Activated naive CD8-positive, alpha-beta T cell treated with anti-CD3 and anti-CD28 coated beads, Interleukin-2, amount 50 U/mL, for 24 hours (primary cell): ENCODE measurements around the gene ACAA2.

ENCODE experiments used
- ATAC-seq: fragments of 150-1000 bp; cut with Tn5 transposase; one replicate; pipeline ENCODE4 v1.10.0; 2021
- DNase-seq: peaks from one replicate; pipeline ENCODE4 v3.0.0; 2021
- H3K27ac Mint-ChIP-seq: one replicate; pipeline ENCODE4 v1.8.0; 2021; ENCODE audit warnings: mild to moderate bottlenecking, mixed read lengths
- H3K27me3 Mint-ChIP-seq: one replicate; pipeline ENCODE4 v1.8.0; 2021; ENCODE audit warnings: mixed read lengths
- H3K36me3 Mint-ChIP-seq: one replicate; pipeline ENCODE4 v1.8.0; 2021; ENCODE audit warnings: low read depth, mixed read lengths
- H3K4me1 Mint-ChIP-seq: one replicate; pipeline ENCODE4 v1.8.0; 2021; ENCODE audit warnings: mixed read lengths
- H3K4me3 Mint-ChIP-seq: one replicate; pipeline ENCODE4 v1.8.0; 2021; ENCODE audit warnings: mild to moderate bottlenecking, moderate library complexity, mixed read lengths
- H3K9me3 Mint-ChIP-seq: one replicate; pipeline ENCODE4 v1.8.0; 2021; ENCODE audit warnings: mixed read lengths

Gene ACAA2

DNA sequence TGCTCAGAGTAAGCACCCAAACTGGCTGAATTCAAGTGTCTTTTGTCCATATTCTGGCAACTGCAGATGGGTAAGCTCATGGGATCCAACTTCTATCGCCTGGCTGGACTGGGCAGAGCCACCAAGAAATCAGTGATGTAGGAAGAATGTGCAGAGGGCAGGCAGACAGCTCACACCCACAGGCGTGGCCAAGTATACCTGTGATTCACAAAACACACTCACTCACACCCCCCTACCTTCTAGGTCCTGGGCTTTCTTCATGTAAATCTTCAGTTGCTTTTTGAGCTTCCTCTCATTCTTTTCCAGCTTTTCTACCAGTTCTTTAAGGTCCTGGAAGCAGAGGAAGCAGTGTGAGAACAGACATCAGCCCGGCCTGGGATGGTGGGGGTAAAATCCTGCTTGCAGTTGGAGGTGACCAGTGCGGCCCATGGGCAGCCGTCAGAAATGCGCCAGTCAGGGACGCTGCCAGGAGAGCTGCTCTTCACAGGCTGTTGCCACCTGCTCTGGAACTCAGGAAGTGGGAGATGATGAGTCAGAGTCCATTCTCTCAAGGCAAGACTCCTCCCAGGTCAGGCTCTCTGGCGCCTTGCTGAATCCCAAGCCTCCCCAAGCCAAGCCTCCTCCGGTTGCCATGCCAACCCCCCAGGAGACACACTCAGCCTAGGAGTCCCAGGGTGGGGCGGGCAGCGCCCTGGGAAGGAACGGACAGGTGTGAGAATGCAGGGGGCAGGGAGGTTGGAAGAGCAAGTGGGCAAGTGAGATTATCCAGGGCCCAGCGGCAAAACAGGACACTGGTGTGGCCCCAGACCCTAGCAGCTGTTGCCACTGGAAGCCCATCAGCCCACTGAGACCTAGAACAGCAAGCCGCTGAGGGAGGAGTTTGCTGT is 36.2 kb upstream of the ACAA2 start:
- no peaks in the 10 kb centered on the region for H3K9me3 Mint-ChIP-seq
- no peak overlapping the region for H3K4me3 Mint-ChIP-seq
- H3K4me1 Mint-ChIP-seq = no peaks in the 10 kb centered on the region
- DNase-seq (no peak), ATAC-seq (no peak)
- H3K36me3 Mint-ChIP-seq = no peaks in the 10 kb centered on the region
- peaks cover 2% of the 10 kb centered on the region for H3K27me3 Mint-ChIP-seq
- no peak overlapping the region for H3K27ac Mint-ChIP-seq

DNA sequence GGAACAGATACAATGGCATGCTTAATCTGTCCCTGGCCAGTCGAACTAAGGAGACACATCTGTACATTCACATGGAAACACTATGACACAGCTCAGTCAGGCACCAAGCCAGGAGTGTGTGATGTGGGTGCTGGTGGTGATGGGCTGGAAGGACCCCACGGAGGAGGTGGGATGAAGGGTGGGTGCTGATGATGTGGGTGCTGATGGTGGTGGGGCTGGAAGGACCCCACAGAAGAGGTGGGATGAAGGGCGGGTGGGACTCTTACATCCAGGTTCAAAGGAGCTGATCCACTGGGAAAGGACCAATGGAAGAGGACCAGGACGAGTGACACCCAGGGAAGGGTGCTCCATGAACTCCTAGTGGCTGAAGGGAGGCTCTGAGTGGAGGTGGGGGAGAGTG is 34.8 kb upstream of the ACAA2 start:
- DNase-seq (no peak), ATAC-seq (no peak)
- no peak overlapping the region for H3K4me3 Mint-ChIP-seq
- no peak overlapping the region for H3K27ac Mint-ChIP-seq
- peaks cover 2% of the 10 kb centered on the region for H3K27me3 Mint-ChIP-seq
- no peaks in the 10 kb centered on the region for H3K4me1 Mint-ChIP-seq
- no peaks in the 10 kb centered on the region for H3K36me3 Mint-ChIP-seq
- no peaks in the 10 kb centered on the region for H3K9me3 Mint-ChIP-seq

DNA sequence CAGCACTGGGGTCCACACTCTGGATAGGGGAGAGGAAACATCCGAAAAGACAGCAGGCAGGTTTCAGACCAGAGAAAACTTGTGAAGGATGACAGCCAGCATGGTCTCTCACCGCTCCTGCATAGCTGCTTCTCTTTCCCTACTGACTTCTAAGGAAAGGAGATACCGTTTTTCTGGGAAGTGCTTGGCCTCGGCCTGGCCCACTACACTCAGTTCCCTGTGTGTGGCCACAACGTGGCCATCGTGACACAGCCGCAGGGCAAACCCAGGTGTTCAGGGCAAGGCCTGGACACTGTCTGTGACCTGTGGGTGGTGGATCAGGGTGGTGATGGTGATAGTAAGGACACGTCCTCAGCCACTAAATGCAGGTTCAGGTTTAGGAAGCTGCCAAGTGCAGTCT is 34.2 kb upstream of the ACAA2 start:
- ATAC-seq = no peak
- Mint-ChIP-seq H3K4me3 (no peak overlapping the region), H3K27me3 (peaks cover 2% of the 10 kb centered on the region), H3K9me3 (no peaks in the 10 kb centered on the region), H3K36me3 (no peaks in the 10 kb centered on the region), H3K4me1 (no peaks in the 10 kb centered on the region), H3K27ac (no peak overlapping the region)
- DNase-seq = no peak

DNA sequence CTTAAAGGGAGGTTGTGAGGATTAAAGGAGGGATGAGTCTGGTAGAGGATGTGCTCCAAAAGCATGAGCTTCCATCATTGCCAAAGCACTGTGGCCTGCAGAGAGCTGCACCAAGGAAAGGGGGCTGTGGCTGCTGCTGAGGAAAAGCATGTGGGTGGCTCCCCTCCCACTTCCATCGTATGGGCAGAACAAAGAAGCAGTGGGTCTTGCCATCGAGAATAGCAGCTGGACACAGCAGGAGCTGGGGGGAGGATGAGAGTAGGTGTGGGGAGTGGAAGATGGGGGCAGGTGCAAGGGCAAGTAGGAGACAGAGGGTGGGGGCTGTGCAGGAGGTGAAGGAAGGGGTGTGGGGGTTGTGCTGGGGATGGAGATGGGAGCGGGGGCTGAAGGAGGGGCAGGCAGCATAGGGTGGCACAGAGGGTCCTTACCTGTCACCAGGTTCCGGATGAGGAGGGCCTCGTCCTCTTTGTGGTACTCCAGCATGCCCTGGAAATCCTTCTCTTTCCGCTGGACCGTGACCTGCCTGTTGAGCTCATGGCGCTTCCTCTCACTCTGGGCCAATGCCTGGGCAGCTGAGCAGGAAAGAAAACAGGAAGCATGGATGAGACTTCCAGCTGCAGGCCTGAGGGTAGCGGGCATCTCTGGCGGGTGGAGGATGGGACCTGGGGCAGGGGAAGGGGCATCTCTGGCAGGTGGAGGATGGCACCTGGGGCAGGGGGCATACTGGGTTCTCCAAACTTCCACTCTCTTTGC is 33.6 kb upstream of the ACAA2 start:
- no peak overlapping the region for H3K4me3 Mint-ChIP-seq
- no peaks in the 10 kb centered on the region for H3K9me3 Mint-ChIP-seq
- no peaks in the 10 kb centered on the region for H3K36me3 Mint-ChIP-seq
- H3K4me1 Mint-ChIP-seq = no peaks in the 10 kb centered on the region
- ATAC-seq (no peak), DNase-seq (no peak)
- H3K27me3 Mint-ChIP-seq = peaks cover 2% of the 10 kb centered on the region
- H3K27ac Mint-ChIP-seq = no peak overlapping the region

DNA sequence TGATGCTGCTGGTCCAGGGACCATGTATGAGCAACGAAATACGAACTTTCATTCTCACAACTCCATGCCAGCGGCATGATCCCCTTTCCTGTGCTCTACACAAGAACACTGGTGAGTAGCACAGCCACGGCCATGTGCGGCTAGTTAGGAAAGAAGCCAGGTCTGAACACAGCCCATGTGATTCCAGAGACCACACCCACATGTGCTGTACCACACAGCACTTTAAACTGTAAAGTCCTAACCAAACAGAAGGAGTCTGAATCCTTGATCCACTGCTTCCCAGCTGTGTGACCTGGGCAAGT is 33.0 kb upstream of the ACAA2 start:
- no peaks in the 10 kb centered on the region for H3K4me1 Mint-ChIP-seq
- H3K27me3 Mint-ChIP-seq = peaks cover 2% of the 10 kb centered on the region
- no peaks in the 10 kb centered on the region for H3K36me3 Mint-ChIP-seq
- ATAC-seq (no peak), DNase-seq (no peak)
- H3K4me3 Mint-ChIP-seq = no peak overlapping the region
- H3K27ac Mint-ChIP-seq = no peak overlapping the region
- H3K9me3 Mint-ChIP-seq = no peaks in the 10 kb centered on the region

DNA sequence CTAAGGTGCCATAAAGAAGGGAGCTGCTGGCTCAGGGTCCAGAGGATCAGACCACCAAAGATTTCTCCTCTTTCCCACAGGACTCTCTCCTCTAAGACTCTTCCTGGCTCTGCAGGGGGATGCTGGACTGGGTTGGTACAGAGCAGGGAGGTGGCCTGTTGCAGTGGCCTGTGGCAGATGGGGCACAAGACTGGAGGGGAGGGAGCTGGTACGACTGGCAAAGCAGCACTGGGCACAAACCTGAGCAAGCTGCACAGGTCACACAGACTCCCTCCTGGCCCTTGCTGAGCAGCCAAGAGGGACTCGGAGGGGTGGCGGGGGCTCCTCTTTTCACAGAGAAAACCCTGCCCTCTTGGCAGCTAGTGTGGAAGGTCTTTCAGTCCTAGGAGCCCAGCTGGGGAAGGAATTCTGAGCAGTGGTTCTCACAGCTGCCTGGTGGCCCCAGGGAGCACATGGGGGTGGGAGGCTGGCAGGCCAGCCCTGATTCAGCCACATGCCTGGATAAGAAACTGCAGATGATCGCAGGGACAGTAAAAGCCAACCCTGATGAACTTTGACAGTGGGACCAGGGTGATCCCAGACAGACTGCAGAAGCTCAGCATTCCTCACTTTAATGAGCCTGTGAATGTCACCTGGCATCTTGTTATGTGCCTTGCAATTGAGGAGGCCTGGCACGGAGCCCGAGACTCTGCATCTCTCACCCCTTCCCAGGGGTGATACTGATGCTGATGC is 32.5 kb upstream of the ACAA2 start:
- Mint-ChIP-seq H3K36me3 (no peaks in the 10 kb centered on the region), H3K27me3 (peaks cover 2% of the 10 kb centered on the region), H3K27ac (no peak overlapping the region), H3K9me3 (no peaks in the 10 kb centered on the region), H3K4me3 (no peak overlapping the region), H3K4me1 (no peaks in the 10 kb centered on the region)
- DNase-seq (no peak), ATAC-seq (no peak)

DNA sequence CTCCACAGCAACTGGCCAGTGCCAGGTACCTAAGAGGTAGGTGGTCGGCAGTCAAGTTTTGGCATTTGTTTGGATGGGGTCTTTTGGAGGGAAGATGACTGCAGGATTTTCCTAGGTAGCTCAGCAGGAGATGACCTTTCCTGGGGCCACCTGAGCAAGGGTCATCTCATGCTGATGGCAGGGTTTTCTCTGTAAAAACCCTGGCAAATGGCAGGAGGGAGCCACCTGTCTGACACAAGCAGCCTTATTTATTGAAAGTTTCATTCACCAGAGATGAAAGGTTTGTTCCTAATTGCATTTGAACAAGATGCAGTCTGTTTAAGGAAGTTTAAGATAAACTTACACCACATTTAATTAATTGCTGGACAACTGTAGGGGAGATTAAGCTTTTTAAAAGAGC is 31.6 kb upstream of the ACAA2 start:
- no peak overlapping the region for H3K27ac Mint-ChIP-seq
- H3K9me3 Mint-ChIP-seq = no peaks in the 10 kb centered on the region
- DNase-seq (no peak), ATAC-seq (no peak)
- H3K27me3 Mint-ChIP-seq = peaks cover 2% of the 10 kb centered on the region
- no peaks in the 10 kb centered on the region for H3K4me1 Mint-ChIP-seq
- no peaks in the 10 kb centered on the region for H3K36me3 Mint-ChIP-seq
- H3K4me3 Mint-ChIP-seq = no peak overlapping the region

DNA sequence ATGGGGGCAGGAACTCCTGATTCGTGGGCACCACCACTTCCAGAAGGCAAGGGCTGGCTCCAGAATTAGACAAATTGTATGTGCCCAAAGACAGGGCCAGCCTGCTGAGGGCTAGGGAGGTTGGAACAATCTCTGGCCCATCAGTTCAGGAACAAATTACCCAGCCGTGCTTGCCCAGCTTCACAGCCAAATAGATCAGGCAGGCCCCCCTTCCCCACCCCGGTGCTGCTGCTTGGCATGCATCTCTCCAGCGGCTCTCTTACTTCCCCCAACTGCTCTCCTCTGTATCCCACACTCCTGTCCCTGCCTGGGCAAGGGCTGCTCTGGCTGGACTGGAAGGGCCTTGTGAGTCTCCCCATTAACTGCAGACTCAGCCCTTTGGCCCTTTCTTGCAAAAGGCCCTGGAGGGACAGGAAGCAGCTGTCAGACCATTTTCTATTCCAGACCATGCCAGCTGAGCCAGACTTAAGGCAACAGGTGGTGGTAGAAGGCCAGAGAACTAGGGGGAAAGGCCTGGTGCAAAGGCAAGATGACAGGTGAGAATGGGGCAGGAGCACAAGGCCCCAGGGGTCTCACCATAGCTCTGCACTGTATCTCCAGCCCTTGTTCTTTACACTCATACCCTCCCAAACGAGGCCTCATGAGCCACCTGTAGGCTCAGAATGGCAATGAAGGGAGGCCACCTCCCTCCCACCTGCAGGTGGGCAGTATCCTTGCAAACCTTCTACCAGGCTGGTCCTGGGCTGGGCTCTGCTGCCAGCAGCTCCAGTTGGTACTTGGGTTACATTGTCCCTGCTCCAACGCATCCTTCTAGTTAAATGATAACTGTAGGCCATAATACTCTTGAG is 30.7 kb upstream of the ACAA2 start:
- Mint-ChIP-seq H3K9me3 (no peaks in the 10 kb centered on the region), H3K4me1 (no peaks in the 10 kb centered on the region), H3K4me3 (no peak overlapping the region), H3K27me3 (no peaks in the 10 kb centered on the region), H3K27ac (no peak overlapping the region), H3K36me3 (no peaks in the 10 kb centered on the region)
- DNase-seq (no peak), ATAC-seq (no peak)

DNA sequence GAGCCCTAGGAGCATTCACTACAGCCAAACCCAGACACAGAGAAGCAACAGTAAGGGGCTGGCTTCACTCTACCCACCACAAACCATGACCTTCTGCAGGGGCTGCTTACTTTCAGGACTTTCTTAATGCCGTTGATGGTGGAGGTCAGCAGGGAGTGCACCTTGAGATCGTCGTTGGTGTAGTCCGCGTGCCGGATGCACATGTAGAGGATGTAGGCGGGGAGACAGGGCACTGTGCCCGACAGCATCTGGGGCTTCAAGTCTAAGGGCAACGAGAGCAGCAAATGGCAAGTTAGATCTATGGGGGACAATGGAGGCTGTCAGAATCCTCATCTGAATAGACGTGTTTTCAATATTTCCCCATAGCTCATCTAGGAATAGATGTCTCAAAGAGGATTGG is 29.8 kb upstream of the ACAA2 start:
- ATAC-seq (no peak), DNase-seq (no peak)
- Mint-ChIP-seq H3K27me3 (no peaks in the 10 kb centered on the region), H3K4me3 (no peak overlapping the region), H3K4me1 (no peaks in the 10 kb centered on the region), H3K36me3 (no peaks in the 10 kb centered on the region), H3K27ac (no peak overlapping the region), H3K9me3 (no peaks in the 10 kb centered on the region)

DNA sequence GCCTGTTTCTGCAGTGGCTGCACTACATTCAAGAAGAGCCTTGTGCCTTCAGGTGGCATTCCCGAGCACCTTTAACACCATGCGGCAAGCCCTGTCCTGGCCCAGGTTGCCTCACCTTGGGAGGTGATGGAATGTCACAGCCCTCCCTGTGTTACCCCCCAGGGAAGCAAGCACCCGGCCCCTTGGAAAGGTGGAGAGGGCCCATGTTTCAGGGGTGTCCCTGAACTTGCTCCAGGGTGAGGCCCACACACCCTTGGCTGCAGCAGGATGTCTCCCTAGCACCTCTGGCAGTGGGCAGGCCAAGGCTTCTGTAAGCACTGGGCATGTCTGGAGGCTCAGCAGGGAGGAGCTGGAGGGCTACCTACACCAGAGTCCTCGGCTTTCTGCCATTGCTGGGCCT is 29.3 kb upstream of the ACAA2 start:
- ATAC-seq (no peak), DNase-seq (no peak)
- Mint-ChIP-seq H3K27ac (no peak overlapping the region), H3K9me3 (no peaks in the 10 kb centered on the region), H3K4me3 (no peak overlapping the region), H3K36me3 (no peaks in the 10 kb centered on the region), H3K4me1 (no peaks in the 10 kb centered on the region), H3K27me3 (no peaks in the 10 kb centered on the region)

DNA sequence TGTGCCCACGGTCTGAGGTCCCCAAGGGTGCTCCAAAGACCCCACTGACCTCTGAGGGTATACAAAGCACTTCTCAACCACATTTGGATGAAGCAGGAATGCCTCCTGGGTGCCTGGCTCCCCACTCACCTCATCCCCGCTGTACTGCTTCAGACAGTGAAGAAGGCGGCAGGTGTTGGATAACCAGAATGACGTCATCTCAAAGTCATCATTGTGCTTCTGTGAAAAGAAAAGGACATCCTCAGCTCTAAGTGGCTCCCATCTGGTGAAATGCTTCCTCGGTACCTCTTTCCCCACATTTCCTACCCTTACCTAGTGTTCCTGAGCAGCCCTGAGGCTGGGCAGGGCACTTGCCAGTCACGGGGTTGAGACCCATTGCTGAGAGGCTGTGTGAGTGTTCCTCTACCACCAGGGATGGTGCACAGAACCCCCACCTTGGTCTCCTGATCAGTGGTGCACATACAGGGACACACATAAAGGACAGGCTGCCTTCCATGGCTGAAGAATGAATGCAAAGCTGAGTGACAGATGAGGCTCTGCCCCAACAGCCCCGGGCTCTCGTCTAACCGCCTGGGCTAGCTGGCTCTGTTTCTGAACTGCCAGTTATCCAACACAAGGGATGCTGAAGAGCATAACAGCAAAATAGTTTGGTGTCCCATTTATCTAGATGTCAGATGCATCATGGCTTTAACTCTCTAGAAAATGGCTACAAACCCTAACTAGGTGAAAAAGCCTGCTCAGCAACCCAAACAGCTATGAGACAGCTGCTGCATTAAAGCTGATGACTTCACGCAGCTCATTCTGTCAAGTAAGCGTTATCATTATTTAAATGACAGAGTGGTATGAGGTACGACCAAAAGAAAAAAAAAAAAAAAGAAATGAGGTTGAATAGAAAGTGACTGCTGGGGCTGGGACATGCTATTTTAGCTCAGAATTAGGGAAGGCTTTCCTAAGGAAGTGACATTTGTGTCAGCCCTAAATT is 28.2 kb upstream of the ACAA2 start:
- Mint-ChIP-seq H3K9me3 (no peaks in the 10 kb centered on the region), H3K36me3 (no peaks in the 10 kb centered on the region), H3K4me3 (no peak overlapping the region), H3K4me1 (no peaks in the 10 kb centered on the region), H3K27ac (no peak overlapping the region), H3K27me3 (no peaks in the 10 kb centered on the region)
- ATAC-seq (no peak), DNase-seq (no peak)

DNA sequence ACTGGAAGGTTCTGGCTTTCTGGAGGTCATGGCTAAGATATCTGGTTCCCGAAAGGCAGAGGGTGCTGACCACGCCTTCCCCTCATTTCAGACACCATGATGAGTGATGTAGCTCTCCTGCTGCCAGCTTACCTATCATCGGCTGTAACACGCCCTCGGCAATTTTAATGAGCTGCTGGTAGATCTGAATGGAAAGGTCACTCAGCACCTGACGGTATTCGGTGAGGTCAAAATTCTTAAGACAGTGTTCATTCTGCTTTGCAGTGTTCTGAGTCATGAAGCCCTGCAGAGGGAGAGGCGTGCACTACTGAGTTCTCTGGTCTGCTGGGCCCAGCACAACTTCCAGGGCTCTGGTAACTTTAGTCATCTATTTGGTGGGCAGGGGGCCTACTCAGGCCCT is 25.7 kb upstream of the ACAA2 start:
- Mint-ChIP-seq H3K9me3 (no peaks in the 10 kb centered on the region), H3K27me3 (no peaks in the 10 kb centered on the region), H3K4me1 (no peaks in the 10 kb centered on the region), H3K27ac (no peak overlapping the region), H3K4me3 (no peak overlapping the region), H3K36me3 (no peaks in the 10 kb centered on the region)
- ATAC-seq (no peak), DNase-seq (no peak)

DNA sequence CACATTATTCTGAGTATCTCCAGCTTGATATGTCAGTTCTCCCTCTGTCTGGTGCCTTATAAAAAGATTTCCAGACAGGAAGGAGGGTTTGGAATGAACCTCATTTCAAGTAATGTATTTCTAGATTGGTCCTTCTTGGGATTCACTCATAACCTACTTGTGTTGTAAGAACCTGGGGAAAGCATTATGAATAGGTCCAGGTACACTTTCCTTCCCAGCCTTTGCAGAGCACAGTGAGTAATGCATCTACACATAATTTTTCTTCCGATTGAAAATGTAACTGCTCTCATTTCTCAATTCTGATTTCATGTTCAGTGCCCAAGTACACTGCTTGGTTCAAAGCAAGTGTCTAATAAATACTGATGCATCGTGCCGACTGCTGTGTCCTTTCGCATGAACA is 25.0 kb upstream of the ACAA2 start:
- Mint-ChIP-seq H3K27ac (no peak overlapping the region), H3K4me1 (no peaks in the 10 kb centered on the region), H3K27me3 (no peaks in the 10 kb centered on the region), H3K36me3 (no peaks in the 10 kb centered on the region), H3K9me3 (no peaks in the 10 kb centered on the region), H3K4me3 (no peak overlapping the region)
- ATAC-seq (no peak), DNase-seq (no peak)
